Measurements from ENCODE around the gene ZFYVE16. TPM values are rescaled to one million over a fixed set of nuclear protein-coding genes. Genes with fewer than 3 reads are reported as not detected.

Gene ZFYVE16
- total RNA-seq, 1 experiment from 2014 or later = 21.9 TPM

DNA sequence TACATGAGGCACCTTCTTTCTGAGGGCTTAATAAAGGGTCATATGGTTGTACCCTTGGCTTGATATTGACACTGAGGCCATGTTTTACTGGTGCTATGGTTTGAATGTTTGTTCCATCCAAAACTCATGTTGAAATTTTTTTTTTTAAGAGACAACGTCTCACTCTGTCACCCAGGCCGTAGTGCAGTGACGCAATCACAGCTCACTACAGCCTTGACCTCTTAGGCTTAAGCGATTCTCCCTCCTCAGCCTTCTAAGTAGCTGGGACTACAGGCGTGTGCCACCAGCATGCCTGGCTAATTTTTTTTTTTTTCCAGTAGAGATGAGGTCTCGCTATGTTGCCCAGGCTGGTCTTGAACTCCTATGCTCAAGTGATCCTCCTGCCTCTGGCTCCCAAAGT is 101.0 kb downstream of the ZFYVE16 start:
- Histone ChIP-seq H3K4ac (ENCODE audit: low read depth, low read length) (no peak overlapping the region), H4K5ac (ENCODE audit: insufficient read length, low read depth, low read length) (no peak overlapping the region), H3K18ac (ENCODE audit: insufficient read length, low read depth, low read length) (no peak overlapping the region), H3K27ac (ENCODE audit: insufficient read length, low read depth, low read length) (no peak overlapping the region), H2BK20ac (ENCODE audit: low read depth, low read length, poor library complexity, severe bottlenecking) (no peak overlapping the region), H3K14ac (ENCODE audit: insufficient read depth, low read length) (no peak overlapping the region), H2BK15ac (ENCODE audit: low read depth, low read length) (no peak overlapping the region; the same call in 1 of the 2 replicates), H2AFZ (ENCODE audit: low read length) (no peak overlapping the region), H3K4me2 (ENCODE audit: insufficient read depth, insufficient read length, low read length) (no peak overlapping the region), H3K27me3 (ENCODE audit: insufficient read depth, low read length) (no peaks in the 10 kb centered on the region), H3K23me2 (ENCODE audit: insufficient read length, low read depth, low read length, poor library complexity, severe bottlenecking) (no peaks in the 10 kb centered on the region), H3K56ac (ENCODE audit: insufficient read length, low read depth, low read length) (no peak overlapping the region), H3T11ph (ENCODE audit: low read length) (no peak overlapping the region), H2AK5ac (ENCODE audit: insufficient read length, low read length) (no peak overlapping the region), H3K23ac (ENCODE audit: insufficient read length, low read depth, low read length) (no peak overlapping the region), H2BK5ac (ENCODE audit: insufficient read length, low read length) (no peak overlapping the region), H3K9ac (ENCODE audit: extremely low read depth, insufficient read length, low read length) (no peak overlapping the region), H4K8ac (replicated peaks; ENCODE audit: insufficient read length, low read depth, low read length) (no peak overlapping the region), H3K79me1 (ENCODE audit: insufficient read depth, low read depth, low read length, poor library complexity, severe bottlenecking) (no peaks in the 10 kb centered on the region), H2BK12ac (ENCODE audit: insufficient read length, low read depth, low read length) (no peak overlapping the region), H3K79me2 (ENCODE audit: insufficient read depth, low read length) (no peaks in the 10 kb centered on the region), H4K91ac (ENCODE audit: insufficient read length, low read depth, low read length) (no peak overlapping the region), H3K4me1 (ENCODE audit: insufficient read depth, low read length) (no peaks in the 10 kb centered on the region), H2BK120ac (ENCODE audit: low read depth, low read length, poor library complexity, severe bottlenecking) (no peak overlapping the region), H4K20me1 (ENCODE audit: control insufficient read depth, insufficient read depth, insufficient read length) (no peaks in the 10 kb centered on the region), H3K9me3 (ENCODE audit: control insufficient read depth, low read depth, low read length) (no peaks in the 10 kb centered on the region)
- H3K27me3 Mint-ChIP-seq (ENCODE audit: low read depth) = no peaks in the 10 kb centered on the region
- no CpG with 5 or more reads among the region's 6 CpGs for WGBS (ENCODE audit: extremely low coverage, insufficient read length, low lambda C conversion rate)
- DNase-seq = no peak
- no peaks in the 10 kb centered on the region; a peak in 2 of 7 replicates for H3K36me3 Mint-ChIP-seq (ENCODE audit: insufficient read depth in 1 of 3, low read depth in 3 of 3)
- TF ChIP-seq, protein P1, sequence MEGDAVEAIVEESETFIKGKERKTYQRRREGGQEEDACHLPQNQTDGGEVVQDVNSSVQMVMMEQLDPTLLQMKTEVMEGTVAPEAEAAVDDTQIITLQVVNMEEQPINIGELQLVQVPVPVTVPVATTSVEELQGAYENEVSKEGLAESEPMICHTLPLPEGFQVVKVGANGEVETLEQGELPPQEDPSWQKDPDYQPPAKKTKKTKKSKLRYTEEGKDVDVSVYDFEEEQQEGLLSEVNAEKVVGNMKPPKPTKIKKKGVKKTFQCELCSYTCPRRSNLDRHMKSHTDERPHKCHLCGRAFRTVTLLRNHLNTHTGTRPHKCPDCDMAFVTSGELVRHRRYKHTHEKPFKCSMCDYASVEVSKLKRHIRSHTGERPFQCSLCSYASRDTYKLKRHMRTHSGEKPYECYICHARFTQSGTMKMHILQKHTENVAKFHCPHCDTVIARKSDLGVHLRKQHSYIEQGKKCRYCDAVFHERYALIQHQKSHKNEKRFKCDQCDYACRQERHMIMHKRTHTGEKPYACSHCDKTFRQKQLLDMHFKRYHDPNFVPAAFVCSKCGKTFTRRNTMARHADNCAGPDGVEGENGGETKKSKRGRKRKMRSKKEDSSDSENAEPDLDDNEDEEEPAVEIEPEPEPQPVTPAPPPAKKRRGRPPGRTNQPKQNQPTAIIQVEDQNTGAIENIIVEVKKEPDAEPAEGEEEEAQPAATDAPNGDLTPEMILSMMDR (conservative IDR thresholded peaks at IDR 0.05) = no peak
- H3K4me1 Mint-ChIP-seq = no peaks in the 10 kb centered on the region; a peak in 1 of 4 replicates
- no peaks in the 10 kb centered on the region for H3K9me3 Mint-ChIP-seq
- no peak overlapping the region; a peak in 1 of 7 replicates for H3K27ac Mint-ChIP-seq
- no peak overlapping the region for H3K4me3 Mint-ChIP-seq

Measured in H9 (cell line).